ENCODE measurements around the gene ANXA11. TPM values are rescaled to one million over a fixed set of nuclear protein-coding genes. Genes with fewer than 3 reads are reported as not detected.
A peak's percentile ranks its signal among the peaks of the same experiment; 100 is the strongest.

ANXA11 gene
- total and polyA plus RNA-seq, 2 of the 4 experiments (the other 2 are of a cell fraction): 39.4 to 109 TPM

GRCh38 chr10:80206277-80206655 lies 929 bp upstream of the ANXA11 start:
- intact Hi-C loops (cut with micrococcal nuclease): no loop called here

More at GRCh38 chr10:80206277-80206655, 929 bp upstream of the ANXA11 start:
- Histone ChIP-seq H2BK20ac (ENCODE audit: low read depth, low read length) (peak overlapping the region; percentile 99), H3K9me1 (ENCODE audit: insufficient read depth, low read length) (peaks cover 16% of the 10 kb centered on the region), H3K9ac (ENCODE audit: low read depth, low read length) (no peak overlapping the region), H4K91ac (ENCODE audit: insufficient read depth, low read depth, low read length) (peak overlapping the region; percentile 88; the same call in 1 of the 2 replicates), H2AK5ac (ENCODE audit: low read depth, low read length) (peak overlapping the region; percentile 100), H4K20me1 (ENCODE audit: insufficient read depth, low read length) (peaks cover 30% of the 10 kb centered on the region), H2AK9ac (replicated peaks; ENCODE audit: low read depth, low read length, poor library complexity) (no peak overlapping the region), H3K36me3 (ENCODE audit: control insufficient read depth, insufficient read depth, low read length) (no peaks in the 10 kb centered on the region), H2AFZ (replicated peaks; ENCODE audit: low read length, poor library complexity) (no peak overlapping the region), H3K27me3 (ENCODE audit: control insufficient read depth, insufficient read depth, low read length) (no peaks in the 10 kb centered on the region), H3K18ac (ENCODE audit: low read depth, low read length) (peak overlapping the region; percentile 91), H4K5ac (ENCODE audit: low read depth, low read length) (peak overlapping the region; percentile 91), H3K4ac (ENCODE audit: low read depth, low read length) (peak overlapping the region; percentile 95), H3K4me2 (ENCODE audit: low read depth, low read length) (no peak overlapping the region), H2BK5ac (ENCODE audit: low read depth, low read length, poor library complexity, severe bottlenecking) (peak overlapping the region; percentile 97), H2BK15ac (ENCODE audit: low read depth, low read length) (peak overlapping the region; percentile 98; the same call in 2 of the 3 replicates), H3K4me3 (ENCODE audit: insufficient read depth, low read depth, low read length) (no peak overlapping the region), H3K79me1 (ENCODE audit: low read depth in 1 of 2, low read length in 2 of 2) (peaks cover 9 to 54% of the 10 kb centered on the region in 2 experiments; a peak in 3 of 4 replicates), H3K56ac (ENCODE audit: extremely low read depth, insufficient read depth, low read length) (peak overlapping the region; percentile 53; the same call in 1 of the 2 replicates), H4K8ac (ENCODE audit: low read depth in 2 of 2, low read length in 2 of 2) (peak overlapping the region; percentile 43 to 94), H2BK120ac (ENCODE audit: low read depth, low read length) (peak overlapping the region; percentile 97), H3K23ac (ENCODE audit: low read depth, low read length) (peak overlapping the region; percentile 88; the same call in 1 of the 2 replicates), H3K9me3 (ENCODE audit: control insufficient read depth, insufficient read depth, low read length) (no peaks in the 10 kb centered on the region), H3K14ac (replicated peaks; ENCODE audit: low read depth, low read length) (peak overlapping the region; percentile 96), H3K27ac (ENCODE audit: insufficient read depth, low read length) (peak overlapping the region; percentile 85), H3K4me1 (ENCODE audit: control insufficient read depth, insufficient read depth, low read length) (peaks cover 21% of the 10 kb centered on the region)
- WGBS, 2 experiments (ENCODE audit: extremely low coverage in 2 of 2, insufficient read length in 1 of 2): no CpG with 5 or more reads among the region's 3 CpGs
- in situ Hi-C loops (cut with MboI; ENCODE audit: low sequenced_read_pairs): loop anchor here (10.0 kb wide), 1 partner anchor 51 kb away; no protein-coding TSS in a partner anchor
- ChIA-PET CTCF (no interaction called here), POLR2A (ENCODE audit: unreplicated experiment) (no interaction called here)
- no peak for TF ChIP-seq ELK1 (IDR thresholded peaks at IDR 0.05; ENCODE audit: borderline replicate concordance, low read depth, low read length)
- TF ChIP-seq CHD1 (IDR thresholded peaks at IDR 0.05; ENCODE audit: low read depth, low read length): no peak
- TF ChIP-seq USF2 (IDR thresholded peaks at IDR 0.05; ENCODE audit: low read depth, low read length): no peak
- TF ChIP-seq MAFK (IDR thresholded peaks at IDR 0.05; ENCODE audit: low read depth, low read length): no peak
- ATAC-seq (ENCODE audit: low read depth): no peak
- BruUV-seq (replicated peaks): no TSS peak
- DNase-seq: no peak
- dilution Hi-C loops (cut with HindIII; ENCODE audit: low sequenced_read_pairs, unreplicated experiment): no loop called here
